Stimulated activated CD8-positive, alpha-beta memory T cell treated with anti-CD3 and anti-CD28 coated beads, Interleukin-15, amount 100 ng/mL, for 1 hour (primary cell): Measurements from ENCODE around the gene LMX1B.
"Not testable (repeated sequence)": the region's sequence is repeated elsewhere in the genome, so short reads cannot be mapped to it uniquely, and the experiment has no call there.

Source experiments
- DNase-seq: peaks from one replicate; pipeline ENCODE4 v3.0.0-alpha.2; 2020; ENCODE audit warnings: low read depth

Gene LMX1B

GRCh38 chr9:126695701-126696400 lies 82.1 kb downstream of the LMX1B start:
- no peak for DNase-seq

DNA sequence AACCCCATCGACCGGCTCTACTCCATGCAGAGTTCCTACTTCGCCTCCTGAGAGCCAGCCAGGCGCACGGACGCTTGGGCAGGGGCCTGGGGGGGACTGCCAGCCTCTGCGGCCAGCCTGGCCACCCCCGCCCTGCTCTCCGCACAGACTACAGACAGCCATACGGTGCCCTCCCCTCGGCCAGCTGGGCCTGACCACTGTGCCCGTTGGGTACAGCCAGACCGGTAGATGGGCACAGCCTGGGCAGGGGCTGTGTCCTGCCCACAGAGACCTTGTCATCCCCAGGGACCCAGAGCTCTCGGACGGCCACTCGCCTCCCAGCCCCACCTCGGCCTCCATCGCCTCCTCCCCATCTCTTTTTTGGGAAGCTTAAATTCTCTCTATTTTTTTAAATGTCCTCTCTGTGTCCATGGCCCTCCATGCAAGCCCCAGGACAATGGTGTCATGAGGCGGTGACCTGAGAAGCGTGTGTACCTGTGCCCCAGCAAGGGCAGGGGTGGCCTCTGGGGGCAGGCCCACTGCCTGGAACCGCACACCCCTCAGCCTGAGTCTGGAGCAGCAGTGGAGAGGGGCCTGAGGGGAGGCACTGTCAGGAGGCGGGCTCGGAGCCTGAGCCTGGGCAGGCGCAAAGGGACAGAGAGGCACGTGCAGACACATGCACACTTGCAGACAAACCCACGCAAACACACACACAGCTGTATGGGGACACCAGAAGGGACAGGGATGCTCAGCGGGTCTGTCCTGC lies 82.8 kb downstream of the LMX1B start:
- DNase-seq, result no peak

GRCh38 chr9:126697330-126697729 lies 83.6 kb downstream of the LMX1B start:
- no peak for DNase-seq

DNA sequence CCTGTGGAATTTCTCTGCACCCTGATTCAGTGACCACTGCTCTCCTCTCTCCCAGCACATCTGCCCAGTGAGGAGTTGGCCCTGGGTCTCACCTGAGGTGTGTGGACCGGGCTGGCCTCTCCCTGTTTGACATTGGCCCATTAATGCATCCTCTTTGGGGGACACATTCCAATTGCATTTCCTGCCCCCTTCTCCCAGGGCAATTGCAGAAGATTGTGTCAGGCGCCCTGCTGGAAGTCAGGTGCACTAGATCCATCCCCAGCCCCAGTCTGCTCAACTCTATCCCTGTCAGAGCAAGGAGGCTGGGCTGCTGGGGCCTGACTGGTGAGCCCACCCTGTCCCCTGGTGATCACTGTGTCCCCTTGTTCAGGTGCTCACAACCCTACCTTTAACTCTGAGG lies 84.5 kb downstream of the LMX1B start:
- DNase-seq, result no peak

DNA sequence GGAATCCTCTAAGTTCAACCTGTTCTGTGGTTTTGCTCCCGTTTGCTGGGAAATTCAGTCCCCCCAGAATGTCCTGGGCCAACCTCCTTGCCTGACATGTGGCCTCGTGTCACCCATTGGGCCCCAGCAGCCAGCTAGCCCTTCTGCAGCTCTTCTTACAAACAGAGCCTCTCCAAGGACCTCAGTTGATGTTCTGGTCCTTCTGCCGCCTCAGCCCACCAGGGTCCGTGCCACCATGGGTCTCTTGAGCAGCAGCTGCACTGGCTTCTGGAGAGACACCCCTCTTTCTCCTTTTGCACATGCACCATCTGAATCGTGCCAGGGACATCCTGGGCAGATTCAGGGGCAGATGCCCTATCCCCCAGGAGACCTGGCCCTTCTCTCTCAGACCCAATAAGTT lies 85.0 kb downstream of the LMX1B start:
- no peak for DNase-seq

- no peak for DNase-seq
These were observed 85.7 kb downstream of the LMX1B start for GRCh38 chr9:126699401-126699881.

GRCh38 chr9:126700296-126700695 lies 86.6 kb downstream of the LMX1B start:
- no peak for DNase-seq

GRCh38 chr9:126700903-126701812 lies 87.4 kb downstream of the LMX1B start:
- DNase-seq, result no peak

DNA sequence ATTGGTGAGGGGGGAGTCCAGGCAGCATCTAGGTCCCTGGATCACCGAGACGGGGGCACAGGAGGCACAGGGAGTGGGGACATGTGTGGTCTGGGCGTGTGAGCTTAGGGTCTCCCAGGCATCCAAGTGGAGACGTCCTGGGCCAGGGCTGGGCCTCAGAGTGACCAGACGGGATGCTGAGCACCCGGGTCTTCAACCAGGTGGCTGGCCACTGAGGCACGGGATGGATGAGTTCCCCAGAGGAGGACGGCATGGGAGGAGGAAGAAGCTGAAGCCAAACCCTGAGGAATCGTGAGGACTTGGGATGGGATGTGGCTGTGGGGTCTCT lies 88.0 kb downstream of the LMX1B start:
- DNase-seq, result no peak

DNA sequence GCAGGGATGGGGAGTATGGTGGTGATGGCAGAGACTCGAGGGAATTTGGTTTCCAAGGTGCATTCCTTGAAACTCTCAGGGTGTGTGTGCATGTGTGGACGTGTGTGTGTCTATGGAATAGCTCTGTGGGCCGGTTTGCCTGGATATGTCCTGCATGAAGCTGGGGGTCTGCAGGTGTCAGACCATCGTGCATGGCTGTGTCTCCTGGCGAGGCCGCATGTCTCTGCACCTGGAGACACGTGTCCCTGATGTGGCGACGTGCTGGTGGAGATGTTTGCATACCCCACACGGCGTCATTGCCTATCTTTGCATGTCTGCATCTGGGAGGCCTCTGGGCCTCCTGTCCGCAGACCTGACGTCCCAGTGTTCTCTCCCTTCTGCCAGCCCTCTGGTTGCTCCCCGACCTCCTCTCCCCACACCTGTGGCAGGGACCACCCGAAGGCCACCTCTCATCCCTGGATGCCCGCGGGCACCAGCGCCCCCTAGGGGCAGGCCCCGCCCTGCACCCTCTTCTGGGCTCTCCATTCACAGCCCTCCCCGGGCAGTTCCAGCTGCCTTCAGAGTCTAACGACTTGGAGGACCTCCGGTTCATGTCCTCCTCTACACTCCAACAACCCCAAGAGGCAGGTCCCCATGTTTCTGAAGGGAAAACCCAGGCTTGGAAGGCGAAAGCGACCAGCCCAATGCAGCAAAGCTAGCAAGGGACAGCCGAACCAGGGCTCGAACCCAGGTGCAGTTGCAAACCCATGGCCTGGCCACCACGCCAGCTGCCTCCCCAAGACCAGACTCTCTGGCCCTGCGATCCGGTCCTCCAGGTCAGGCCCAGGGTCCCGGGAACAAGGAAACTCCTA lies 88.6 kb downstream of the LMX1B start:
- no peak for DNase-seq

DNA sequence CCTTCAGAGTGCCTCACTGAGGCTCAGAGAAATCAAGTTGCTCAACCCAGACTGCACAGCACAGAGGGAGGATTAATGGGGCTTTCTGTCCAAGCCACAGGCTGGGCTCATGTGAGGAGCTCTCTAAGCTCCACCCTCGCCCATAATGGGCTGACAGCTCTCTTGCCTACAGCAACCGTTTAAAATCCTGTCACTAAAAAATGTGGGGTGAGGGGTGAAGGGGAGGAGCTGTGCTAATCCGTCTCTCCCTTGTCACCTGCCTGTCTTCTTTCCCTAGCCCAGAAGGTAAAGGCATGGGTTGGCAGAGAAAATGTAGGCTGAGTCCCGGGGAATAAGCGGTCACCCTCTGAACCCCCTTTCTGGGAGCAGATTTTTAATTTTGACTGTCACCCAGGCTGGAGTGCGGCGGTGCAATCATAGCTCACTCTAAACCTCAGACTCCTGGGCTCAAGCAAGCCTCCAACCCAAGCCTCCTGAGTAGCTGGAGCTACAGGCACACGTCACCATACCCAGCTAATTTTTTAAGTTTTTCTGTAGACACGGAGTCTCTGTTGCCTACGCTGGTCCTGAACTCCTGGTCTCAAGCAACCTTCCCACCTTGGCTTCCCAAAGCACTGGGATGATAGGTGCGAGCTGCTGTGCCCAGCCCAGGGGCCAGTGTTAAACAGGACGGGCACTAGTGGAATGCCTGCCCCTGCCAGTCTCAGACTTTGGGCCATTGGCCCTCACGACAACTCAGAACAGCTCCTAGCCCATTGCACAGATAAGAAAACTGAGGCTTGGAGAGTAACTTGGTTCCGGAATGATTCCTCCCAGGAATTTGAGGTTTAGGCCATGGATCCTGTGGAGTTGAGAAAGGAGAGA lies 89.5 kb downstream of the LMX1B start:
- no peak for DNase-seq

DNA sequence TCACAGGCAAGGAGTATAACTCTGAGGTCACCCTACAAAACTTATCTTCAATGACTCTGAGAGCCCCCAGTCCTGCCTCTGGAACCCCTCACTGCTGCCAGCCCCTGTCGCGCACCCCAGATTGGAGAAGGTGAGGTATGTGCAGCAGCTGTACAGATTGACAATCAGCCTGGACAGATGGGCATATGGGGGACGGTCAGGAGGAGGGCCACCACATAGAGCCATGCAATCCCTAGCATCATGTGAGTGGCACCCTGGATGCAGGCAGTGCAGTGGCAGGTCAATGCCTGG lies 90.1 kb downstream of the LMX1B start:
- no peak for DNase-seq

GRCh38 chr9:126704157-126704891 lies 90.6 kb downstream of the LMX1B start:
- no peak for DNase-seq

- DNase-seq, result peak; percentile 82
These were observed 91.4 kb downstream of the LMX1B start for GRCh38 chr9:126704892-126705766.

DNA sequence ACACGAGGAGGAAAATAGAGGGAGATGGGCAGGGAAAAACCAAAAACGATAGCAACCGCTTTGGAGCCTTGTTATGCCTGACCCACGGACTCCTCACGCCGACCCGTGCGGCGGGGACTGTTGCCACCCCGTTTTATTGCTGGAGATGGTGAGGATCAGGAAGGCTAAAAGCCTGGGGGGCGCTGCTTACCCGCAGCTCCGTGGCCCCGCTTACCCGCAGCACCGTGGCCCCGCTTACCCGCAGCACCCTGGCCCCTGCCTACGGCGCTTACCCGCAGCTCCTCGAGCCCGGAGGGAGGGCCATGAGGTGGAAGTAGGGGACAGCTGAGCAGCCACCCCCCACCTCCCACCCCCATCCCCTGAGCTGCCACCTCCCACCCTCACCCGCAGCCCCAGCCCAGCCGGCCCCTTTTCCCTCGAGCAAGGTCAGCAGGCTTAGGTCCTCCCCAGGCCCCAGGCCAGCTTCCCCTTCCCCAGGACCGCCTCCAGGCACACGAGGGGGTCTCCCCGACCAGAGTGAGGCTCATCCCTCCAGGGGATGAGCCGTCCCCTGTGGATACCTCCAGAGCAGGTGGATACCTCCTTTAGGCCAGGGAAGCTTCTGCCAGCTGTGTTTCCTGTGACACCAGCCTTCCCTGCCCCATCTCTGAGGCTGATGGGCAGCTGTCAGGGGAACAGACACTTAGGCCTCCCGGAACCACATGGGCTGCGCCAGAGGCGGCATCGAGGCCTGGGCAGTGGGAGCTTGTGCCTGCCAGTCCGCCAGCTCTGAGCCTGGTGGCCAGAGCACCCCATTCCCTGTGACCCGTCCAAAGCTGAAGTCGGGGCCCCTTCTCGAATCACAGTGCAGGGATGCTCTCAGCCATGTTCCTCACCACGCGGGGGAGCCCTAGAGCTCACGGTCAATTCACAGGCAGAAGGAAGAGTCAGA lies 92.3 kb downstream of the LMX1B start:
- peak; percentile 63 for DNase-seq

DNA sequence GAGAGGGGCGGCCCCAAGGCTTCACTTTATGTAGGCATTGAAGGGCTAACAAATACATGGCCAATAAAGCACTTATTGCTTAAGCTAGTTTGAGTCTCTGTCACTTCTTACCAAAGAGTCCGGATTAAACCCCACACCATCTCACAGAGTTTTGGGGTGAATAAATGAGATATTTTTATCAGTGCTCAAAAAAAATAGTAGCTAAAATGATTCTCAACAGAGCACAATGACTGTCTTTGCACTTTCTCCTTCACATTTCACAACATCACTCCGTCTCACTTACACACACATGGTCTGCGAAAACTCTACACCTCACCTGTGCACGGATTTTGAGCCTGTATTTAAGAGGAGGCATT lies 92.9 kb downstream of the LMX1B start:
- no peak for DNase-seq

DNA sequence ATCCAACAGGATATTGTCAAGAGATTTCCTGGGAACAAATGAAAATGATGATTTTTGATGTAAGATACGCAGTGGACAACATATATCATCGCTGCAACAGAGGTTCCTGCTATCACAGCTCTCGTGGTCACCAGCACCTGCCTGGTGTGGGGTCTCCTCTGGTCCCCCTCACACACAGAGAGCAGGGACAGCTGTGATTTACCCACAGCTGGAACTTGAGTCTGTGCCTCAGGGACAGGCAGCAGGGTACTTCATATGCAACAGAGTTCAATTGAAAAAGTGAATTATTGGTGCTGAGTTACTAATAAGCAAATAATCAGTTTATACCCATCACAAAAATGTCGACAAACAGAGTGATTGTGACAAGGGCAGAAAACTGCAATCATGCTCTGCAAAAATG lies 93.4 kb downstream of the LMX1B start:
- no peak for DNase-seq

GRCh38 chr9:126707712-126708111 lies 94.0 kb downstream of the LMX1B start:
- DNase-seq, result not testable (repeated sequence)
